ENCODE measurements around the gene ERCC8.

The ERCC8 gene

GRCh38 chr5:60830581-60831127 lies 114.2 kb downstream of the ERCC8 start:
- DNase-seq = no peak

- no peak for DNase-seq
These were observed 115.2 kb downstream of the ERCC8 start for GRCh38 chr5:60829490-60830266.

GRCh38 chr5:60827201-60827600 lies 117.7 kb downstream of the ERCC8 start:
- DNase-seq = no peak

- DNase-seq = no peak
These were observed 118.2 kb downstream of the ERCC8 start for GRCh38 chr5:60826653-60827052.

Measured in activated CD8-positive, alpha-beta memory T cell treated with anti-CD3 and anti-CD28 coated beads, Interleukin-2, amount 50 U/mL, for 4 hours (primary cell).